ENCODE measurements around the gene MCMBP. TPM values are rescaled to one million over a fixed set of nuclear protein-coding genes. Genes with fewer than 3 reads are reported as not detected.

Gene MCMBP
- total RNA-seq, 6 experiments from 2014 or later, result 15.0 to 25.6 (median 19.5) TPM

- no peak for ATAC-seq
- no peak for TF ChIP-seq CTCF (IDR thresholded peaks at IDR 0.05)
- no peak for TF ChIP-seq POLR2A (IDR thresholded peaks at IDR 0.05)
- Histone ChIP-seq H3K36me3 (no peaks in the 10 kb centered on the region), H3K9me3 (no peaks in the 10 kb centered on the region), H3K27ac (no peak overlapping the region), H3K27me3 (no peaks in the 10 kb centered on the region), H3K4me1 (no peaks in the 10 kb centered on the region), H3K4me3 (no peak overlapping the region)
- DNase-seq, result no peak
- intact Hi-C loops (cut with DNase I), result no loop called here
- 73% methylated on average over 7 of the region's 7 CpGs for WGBS (ENCODE audit: insufficient coverage, low coverage, low lambda C conversion rate, missing lambda C conversion rate)
Observed at GRCh38 chr10:119783665-119784027, 89.0 kb downstream of the MCMBP start.

GRCh38 chr10:119782981-119783664, 89.5 kb downstream of the MCMBP start:
- H3K4me1 ChIP-seq, result no peaks in the 10 kb centered on the region
- no peak overlapping the region for H3K27ac ChIP-seq
- H3K27me3 ChIP-seq, result no peaks in the 10 kb centered on the region
- DNase-seq, result no peak
- no peaks in the 10 kb centered on the region for H3K9me3 ChIP-seq
- H3K4me3 ChIP-seq, result no peak overlapping the region
- H3K36me3 ChIP-seq, result no peaks in the 10 kb centered on the region
- intact Hi-C loops (cut with DNase I), result no loop called here
- WGBS (ENCODE audit: insufficient coverage, low coverage, low lambda C conversion rate, missing lambda C conversion rate), result 85% methylated on average over 4 of the region's 4 CpGs
- TF ChIP-seq POLR2A (IDR thresholded peaks at IDR 0.05) (no peak), CTCF (IDR thresholded peaks at IDR 0.05) (no peak)
- ATAC-seq, result no peak

GRCh38 chr10:119781498-119781897, 91.1 kb downstream of the MCMBP start:
- H3K27me3 ChIP-seq, result no peaks in the 10 kb centered on the region
- DNase-seq (no peak), ATAC-seq (no peak)
- intact Hi-C loops (cut with DNase I), result no loop called here
- H3K9me3 ChIP-seq, result no peaks in the 10 kb centered on the region
- 96% methylated on average over 2 of the region's 2 CpGs for WGBS (ENCODE audit: insufficient coverage, low coverage, low lambda C conversion rate, missing lambda C conversion rate)
- H3K27ac ChIP-seq, result no peak overlapping the region
- H3K36me3 ChIP-seq, result no peaks in the 10 kb centered on the region
- H3K4me1 ChIP-seq, result no peaks in the 10 kb centered on the region
- no peak overlapping the region for H3K4me3 ChIP-seq
- no peak for TF ChIP-seq CTCF (IDR thresholded peaks at IDR 0.05)
- no peak for TF ChIP-seq POLR2A (IDR thresholded peaks at IDR 0.05)

- no peak for ATAC-seq
- intact Hi-C loops (cut with DNase I), result no loop called here
- DNase-seq, result no peak
- Histone ChIP-seq H3K4me1 (no peaks in the 10 kb centered on the region), H3K27ac (no peak overlapping the region), H3K9me3 (no peaks in the 10 kb centered on the region), H3K27me3 (no peaks in the 10 kb centered on the region), H3K4me3 (no peak overlapping the region), H3K36me3 (no peaks in the 10 kb centered on the region)
- TF ChIP-seq POLR2A (IDR thresholded peaks at IDR 0.05), result no peak
- TF ChIP-seq CTCF (IDR thresholded peaks at IDR 0.05), result no peak
- 98% methylated on average over 5 of the region's 5 CpGs for WGBS (ENCODE audit: insufficient coverage, low coverage, low lambda C conversion rate, missing lambda C conversion rate)
Observed at GRCh38 chr10:119780879-119781480, 91.7 kb downstream of the MCMBP start.

Other genes with a start within 250 kb of the MCMBP start
- gene BAG3, start 221.5 kb downstream of the MCMBP start, total RNA-seq, result 10 to 100 TPM; 12.5 to 26.0 (median 18.2) TPM
- 1 to 10 TPM; 2.0 to 3.9 (median 2.5) TPM for gene INPP5F, start 146.8 kb downstream of the MCMBP start, total RNA-seq
- gene SEC23IP, start 19.9 kb upstream of the MCMBP start, total RNA-seq, result 10 to 100 TPM; 22.2 to 34.9 (median 29.2) TPM